HG02981 (cell line): Measurements from ENCODE around the gene GPER1.
"Not testable (repeated sequence)": the region's sequence is repeated elsewhere in the genome, so short reads cannot be mapped to it uniquely, and the experiment has no call there.

Source experiments
- ATAC-seq: cut with Tn5 transposase; IDR thresholded peaks from one replicate; pipeline ENCODE4 v1.9.1; 2021; ENCODE audit warnings: mild to moderate bottlenecking, moderate library complexity; ENCODE audit not compliant: unreplicated experiment

The GPER1 gene

GRCh38 chr7:1087952-1088920 lies at the start of gene GPER1:
Gene GPER1 (plus strand): TSS chr7:1088113. CDS start chr7:1091729, 3,616 bp downstream.
- ATAC-seq = no peak

- not testable (repeated sequence) for ATAC-seq
Measured at GRCh38 chr7:1040233-1040632, 47.7 kb upstream of the GPER1 start.

- ATAC-seq = no peak
Measured at GRCh38 chr7:1040790-1041189, 47.1 kb upstream of the GPER1 start.

GRCh38 chr7:1041551-1042491 lies 46.1 kb upstream of the GPER1 start:
- no peak for ATAC-seq

GRCh38 chr7:1042492-1042833 lies 45.5 kb upstream of the GPER1 start:
- no peak for ATAC-seq

- ATAC-seq = no peak
Measured at GRCh38 chr7:1043552-1044188, 44.2 kb upstream of the GPER1 start.

GRCh38 chr7:1044189-1045068 lies 43.5 kb upstream of the GPER1 start, which contains the start of gene GPR146:
Gene GPR146 (plus strand): TSS chr7:1044546. CDS start chr7:1057516, 12,970 bp downstream.
- ATAC-seq = peak; percentile 83

- no peak for ATAC-seq
Measured at GRCh38 chr7:1045069-1046063, 42.5 kb upstream of the GPER1 start.

GRCh38 chr7:1046722-1047679 lies 40.9 kb upstream of the GPER1 start:
- no peak for ATAC-seq

- no peak for ATAC-seq
Measured at GRCh38 chr7:1049006-1049741, 38.7 kb upstream of the GPER1 start.

- ATAC-seq = no peak
Measured at GRCh38 chr7:1049801-1050200, 38.1 kb upstream of the GPER1 start.

GRCh38 chr7:1050254-1050906 lies 37.5 kb upstream of the GPER1 start:
- ATAC-seq = no peak

GRCh38 chr7:1050956-1051690 lies 36.8 kb upstream of the GPER1 start:
- ATAC-seq = no peak

- no peak for ATAC-seq
Measured at GRCh38 chr7:1052031-1052818, 35.7 kb upstream of the GPER1 start.

GRCh38 chr7:1053002-1053411 lies 34.9 kb upstream of the GPER1 start:
- no peak for ATAC-seq
